Subcutaneous adipose tissue (tissue), 4 donors: ENCODE measurements around the gene AKNAD1. TPM values are rescaled to one million over a fixed set of nuclear protein-coding genes. Genes with fewer than 3 reads are reported as not detected.

Source experiments
- total RNA-seq, 4 donors: library from RNA; depleted of rRNA; stranded (reverse); fragments of >200 nt; gene quantifications; one replicate each; pipeline ENCODE4 v1.1.0, GENCODE V29; 2016
- TF ChIP-seq, protein P1 (sequence below): fragments of 450-650 bp; IDR thresholded peaks from one replicate; pipeline ENCODE4 v1.5.1; 2016; ENCODE audit warnings: low read depth, mild to moderate bottlenecking, control low read depth, antibody characterized with exemption, moderate library complexity

Gene AKNAD1
- total RNA-seq, 4 donors from 2014 or later, result 0.57 to 2.9 (median 1.3) TPM; not detected in 1

DNA sequence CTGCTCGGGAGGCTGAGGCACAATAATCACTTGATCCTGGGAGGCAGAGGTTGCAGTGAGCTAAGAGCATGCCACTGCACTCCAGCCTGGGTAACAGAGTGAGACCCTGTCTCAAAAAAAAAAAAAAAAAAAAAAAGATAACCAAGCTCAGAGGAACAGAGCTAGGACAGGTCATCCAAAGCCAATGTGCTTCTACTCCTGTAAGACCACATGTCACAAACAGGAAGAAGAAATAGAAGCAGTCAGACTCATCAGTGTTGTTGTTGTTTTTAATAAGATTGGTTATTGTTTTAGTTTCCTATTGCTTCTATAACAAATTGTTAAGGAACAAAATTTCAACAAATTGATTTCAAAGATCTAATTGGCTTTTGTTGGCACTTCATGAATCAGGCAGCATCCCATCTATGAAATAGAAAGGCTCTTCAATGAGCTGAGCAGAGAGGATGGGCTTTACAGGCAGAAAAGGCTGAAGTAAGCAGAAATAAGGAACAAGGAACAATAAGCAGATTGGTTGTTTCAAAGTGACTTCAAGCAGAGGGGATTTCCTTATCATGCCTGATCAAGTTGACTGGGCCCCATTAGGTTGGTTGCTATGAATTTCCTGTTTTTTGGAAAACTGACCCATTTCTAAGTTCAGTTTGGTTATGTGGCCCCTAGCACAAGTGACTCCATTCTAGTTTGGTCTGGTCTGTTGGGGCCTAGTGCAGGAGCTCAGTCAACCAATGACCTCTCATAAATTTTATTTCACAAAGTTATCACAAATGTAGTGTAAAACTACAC is 6.0 kb upstream of the AKNAD1 start:
- TF ChIP-seq, protein P1, sequence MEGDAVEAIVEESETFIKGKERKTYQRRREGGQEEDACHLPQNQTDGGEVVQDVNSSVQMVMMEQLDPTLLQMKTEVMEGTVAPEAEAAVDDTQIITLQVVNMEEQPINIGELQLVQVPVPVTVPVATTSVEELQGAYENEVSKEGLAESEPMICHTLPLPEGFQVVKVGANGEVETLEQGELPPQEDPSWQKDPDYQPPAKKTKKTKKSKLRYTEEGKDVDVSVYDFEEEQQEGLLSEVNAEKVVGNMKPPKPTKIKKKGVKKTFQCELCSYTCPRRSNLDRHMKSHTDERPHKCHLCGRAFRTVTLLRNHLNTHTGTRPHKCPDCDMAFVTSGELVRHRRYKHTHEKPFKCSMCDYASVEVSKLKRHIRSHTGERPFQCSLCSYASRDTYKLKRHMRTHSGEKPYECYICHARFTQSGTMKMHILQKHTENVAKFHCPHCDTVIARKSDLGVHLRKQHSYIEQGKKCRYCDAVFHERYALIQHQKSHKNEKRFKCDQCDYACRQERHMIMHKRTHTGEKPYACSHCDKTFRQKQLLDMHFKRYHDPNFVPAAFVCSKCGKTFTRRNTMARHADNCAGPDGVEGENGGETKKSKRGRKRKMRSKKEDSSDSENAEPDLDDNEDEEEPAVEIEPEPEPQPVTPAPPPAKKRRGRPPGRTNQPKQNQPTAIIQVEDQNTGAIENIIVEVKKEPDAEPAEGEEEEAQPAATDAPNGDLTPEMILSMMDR, result no peak

DNA sequence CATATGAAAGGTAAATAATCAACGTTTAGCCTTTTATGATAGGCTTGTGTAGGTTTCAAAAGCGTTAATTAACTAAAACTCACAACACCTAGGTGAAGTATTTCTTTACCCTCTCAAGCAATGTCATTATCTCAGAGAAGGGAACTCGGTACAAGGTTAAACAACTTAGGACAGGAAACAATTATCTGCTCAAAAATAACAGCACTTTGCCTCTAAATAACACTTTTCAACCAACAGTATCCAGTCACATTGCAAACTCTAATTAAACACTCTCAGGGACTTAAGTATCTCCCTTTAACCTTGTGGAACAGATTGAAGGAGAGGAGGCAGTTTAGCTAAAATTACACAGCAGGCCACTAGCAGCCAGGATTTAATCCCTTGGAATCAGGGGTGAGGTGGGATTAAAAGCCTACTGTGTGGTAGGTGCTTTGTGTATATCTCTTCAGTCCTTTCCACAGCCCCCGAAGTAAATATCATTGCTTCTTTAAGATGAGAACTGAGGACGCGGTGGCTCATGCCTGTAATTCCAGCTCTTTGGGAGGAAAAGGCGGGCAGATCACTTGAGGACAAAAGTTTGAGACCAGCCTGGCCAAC is 5.2 kb upstream of the AKNAD1 start:
- TF ChIP-seq, protein P1, result no peak

DNA sequence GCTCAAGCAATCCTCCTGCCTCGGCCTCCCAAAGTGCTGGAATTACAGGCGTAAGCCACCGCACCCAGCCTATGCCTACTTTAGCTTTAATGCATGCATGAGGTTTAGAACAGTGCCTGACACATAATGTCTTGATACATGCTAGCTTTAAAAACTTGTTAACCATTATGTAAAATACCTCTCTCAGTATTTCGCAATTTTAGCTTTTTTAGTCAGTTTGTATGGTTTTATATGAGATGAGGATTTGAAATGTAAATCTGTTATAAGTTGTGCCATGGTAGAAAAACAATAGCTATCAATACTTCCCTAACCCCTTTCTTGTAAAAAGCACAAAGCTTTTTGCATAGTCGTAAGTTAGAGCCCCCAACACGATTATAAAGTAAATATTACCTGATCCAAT is 4.7 kb upstream of the AKNAD1 start:
- TF ChIP-seq, protein P1, result no peak

DNA sequence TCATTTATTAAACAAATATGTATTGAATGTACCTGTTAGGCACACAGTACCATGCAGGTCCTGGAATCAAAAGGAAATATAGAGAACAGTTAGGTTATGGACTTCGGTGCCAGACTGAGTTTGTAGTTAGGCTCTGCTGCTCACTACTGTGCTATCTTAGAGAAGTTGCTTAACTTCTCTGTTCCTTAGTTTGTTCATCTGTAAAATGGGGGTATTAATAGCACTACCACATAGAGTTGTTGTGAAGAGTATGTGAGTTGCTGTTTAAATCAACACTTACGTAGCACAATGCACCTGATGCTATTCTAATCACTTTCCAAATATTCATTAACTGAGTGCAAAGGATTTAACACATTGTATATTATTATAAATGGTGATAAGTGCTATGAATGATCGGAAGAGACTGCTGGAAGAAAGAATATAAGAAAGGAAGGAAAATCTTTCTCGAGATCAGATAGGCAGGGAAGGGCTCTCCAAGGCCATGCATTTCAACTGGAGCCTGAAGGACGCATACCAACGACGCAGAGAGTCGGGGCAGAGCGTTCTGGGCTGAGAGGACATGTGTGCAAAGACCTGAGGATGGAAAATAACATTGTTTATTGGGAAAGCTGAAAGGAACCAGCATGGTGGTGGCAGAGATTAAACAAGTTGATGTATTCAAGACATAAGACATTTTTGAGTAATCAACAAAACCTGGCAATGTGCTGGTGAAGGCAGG is 3.5 kb upstream of the AKNAD1 start:
- TF ChIP-seq, protein P1, result no peak

DNA sequence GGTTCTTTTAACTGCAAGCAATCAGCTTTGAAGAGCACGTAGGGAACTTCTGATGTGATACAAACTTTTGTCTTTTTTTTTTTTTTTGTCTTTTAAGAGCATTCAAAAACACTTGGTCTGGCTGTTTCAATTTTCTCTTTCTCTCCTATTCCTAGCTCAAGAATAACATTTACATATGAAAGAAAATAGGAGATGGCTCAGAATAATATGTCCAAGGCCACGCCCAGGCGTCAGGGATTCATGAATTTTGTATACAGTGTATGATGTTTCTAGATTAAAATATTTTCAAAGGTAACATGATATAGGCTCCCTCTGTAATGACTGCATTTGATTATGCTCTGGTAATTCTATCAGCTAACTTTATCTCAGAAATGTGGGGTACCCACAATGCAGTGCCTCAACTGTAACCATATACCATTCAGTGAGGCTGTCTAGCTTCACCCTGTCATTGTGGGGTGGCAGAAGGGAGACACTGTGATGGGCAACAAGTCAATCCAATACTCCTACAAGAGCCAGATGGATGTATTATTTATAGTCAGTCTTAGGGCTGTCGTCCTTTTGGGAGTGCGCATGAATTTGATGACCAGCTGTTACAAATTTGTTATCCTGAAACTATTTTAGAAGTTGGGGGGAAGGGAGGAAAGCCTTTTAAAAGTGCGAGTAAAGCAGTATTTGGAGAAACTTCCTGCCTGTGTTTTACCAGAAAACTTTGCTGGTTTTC is 1.5 kb upstream of the AKNAD1 start:
- TF ChIP-seq, protein P1, result no peak

DNA sequence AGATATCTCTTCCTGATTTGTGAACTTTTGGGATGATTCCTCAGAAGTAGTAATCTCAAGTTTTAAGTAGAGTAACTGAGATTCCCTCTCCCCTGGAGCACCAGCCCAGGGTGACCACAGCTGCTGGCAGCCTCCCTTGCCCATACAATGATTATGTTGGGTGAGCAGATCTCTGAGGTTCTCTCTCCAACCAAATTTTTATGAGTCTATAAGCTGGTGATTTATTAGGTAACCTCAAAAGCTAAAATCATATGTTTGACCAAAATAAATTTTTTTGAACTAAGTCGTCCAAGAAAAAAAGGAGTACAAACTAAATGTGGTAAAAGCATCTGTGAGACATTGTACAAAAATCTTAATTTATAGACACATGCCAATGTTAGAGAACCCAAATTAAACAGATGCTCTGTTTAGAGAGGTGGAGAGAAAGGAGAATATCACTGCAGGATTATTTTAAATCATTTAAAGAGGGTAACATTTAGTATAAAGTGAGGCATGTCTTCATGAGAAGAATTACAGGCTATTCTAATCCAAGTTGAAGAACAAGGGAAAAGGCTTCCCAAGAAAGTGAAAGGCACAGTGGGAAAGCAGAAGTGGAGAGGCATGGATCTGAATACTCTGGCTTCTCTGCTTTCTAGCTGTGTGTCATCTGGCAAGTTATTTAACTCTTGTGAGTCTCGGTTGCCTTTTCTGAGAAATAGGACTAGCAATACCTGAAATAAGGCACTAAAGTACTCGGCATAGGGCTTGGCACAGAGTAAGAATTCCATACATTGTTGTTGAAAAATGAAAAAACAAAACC is 2.5 kb downstream of the AKNAD1 start:
- TF ChIP-seq, protein P1, result no peak
